HUES48 (cell line): Measurements from ENCODE around the gene PCDHB6.
"Not testable (repeated sequence)": the region's sequence is repeated elsewhere in the genome, so short reads cannot be mapped to it uniquely, and the experiment has no call there.

Source experiments
- H3K27ac ChIP-seq: one replicate; pipeline ENCODE4 v1.7.0; 2013; ENCODE audit warnings: low read depth, low read length, inconsistent platforms
- H3K27me3 ChIP-seq: 2 replicates; pipeline ENCODE4 v1.6.1; 2013; ENCODE audit warnings: mild to moderate bottlenecking, low read length; ENCODE audit not compliant: control insufficient read depth, insufficient read depth
- H3K36me3 ChIP-seq: 2 replicates; pipeline ENCODE4 v1.6.1; 2013; ENCODE audit warnings: low read length; ENCODE audit not compliant: control insufficient read depth, insufficient read depth
- H3K4me1 ChIP-seq: 2 replicates; pipeline ENCODE4 v1.6.1; 2013; ENCODE audit warnings: mild to moderate bottlenecking, low read length; ENCODE audit not compliant: control insufficient read depth, insufficient read depth
- H3K4me3 ChIP-seq: 2 replicates; pipeline ENCODE4 v1.5.1; 2013; ENCODE audit warnings: mild to moderate bottlenecking, low read depth, low read length
- H3K9ac ChIP-seq: 2 replicates; pipeline ENCODE4 v1.6.1; 2013; ENCODE audit warnings: mild to moderate bottlenecking, low read depth, low read length, moderate library complexity
- H3K9me3 ChIP-seq: 2 replicates; pipeline ENCODE4 v1.6.1; 2013; ENCODE audit warnings: low read length; ENCODE audit not compliant: control insufficient read depth, insufficient read depth

Gene PCDHB6

GRCh38 chr5:141172381-141173204, 22.7 kb downstream of the PCDHB6 start, which contains the start of gene PCDHB7:
Gene PCDHB7, plus strand, starts transcription at chr5:141172644. Its CDS starts 192 bp downstream, at chr5:141172836.
- H3K27me3 ChIP-seq: no peaks in the 10 kb centered on the region
- no peak within 1 kb of the TSS for H3K4me3 ChIP-seq
- no peak within 1 kb of the TSS for H3K27ac ChIP-seq
- no peaks in the 10 kb centered on the region for H3K4me1 ChIP-seq
- H3K9me3 ChIP-seq: peaks cover 6% of the 10 kb centered on the region
- no peak within 1 kb of the TSS for H3K9ac ChIP-seq
- no peaks in the 10 kb centered on the region for H3K36me3 ChIP-seq

GRCh38 chr5:141174291-141175104, 24.6 kb downstream of the PCDHB6 start:
- H3K27ac ChIP-seq, H3K4me1 ChIP-seq, H3K27me3 ChIP-seq, H3K4me3 ChIP-seq, H3K9ac ChIP-seq, H3K36me3 ChIP-seq: not testable (repeated sequence)
- peaks cover 14% of the 10 kb centered on the region for H3K9me3 ChIP-seq

GRCh38 chr5:141175933-141176332, 26.1 kb downstream of the PCDHB6 start:
- Histone ChIP-seq H3K9ac (no peak overlapping the region), H3K4me3 (no peak overlapping the region), H3K4me1 (no peaks in the 10 kb centered on the region), H3K27me3 (no peaks in the 10 kb centered on the region), H3K36me3 (no peaks in the 10 kb centered on the region), H3K27ac (no peak overlapping the region), H3K9me3 (peaks cover 14% of the 10 kb centered on the region)

GRCh38 chr5:141177577-141178191, 27.8 kb downstream of the PCDHB6 start, which contains the start of gene PCDHB8:
Gene PCDHB8, plus strand, starts transcription at chr5:141177790. Its CDS starts 245 bp downstream, at chr5:141178035.
- peaks cover 14% of the 10 kb centered on the region for H3K9me3 ChIP-seq
- H3K27ac ChIP-seq, H3K36me3 ChIP-seq, H3K4me1 ChIP-seq, H3K4me3 ChIP-seq, H3K27me3 ChIP-seq, H3K9ac ChIP-seq: not testable (repeated sequence)

GRCh38 chr5:141179371-141179770, 29.5 kb downstream of the PCDHB6 start:
- not testable (repeated sequence) for H3K36me3 ChIP-seq, H3K4me3 ChIP-seq, H3K27ac ChIP-seq, H3K9ac ChIP-seq, H3K4me1 ChIP-seq, H3K27me3 ChIP-seq
- peaks cover 17% of the 10 kb centered on the region for H3K9me3 ChIP-seq

GRCh38 chr5:141179876-141180275, 30.0 kb downstream of the PCDHB6 start:
- H3K27me3 ChIP-seq, H3K4me1 ChIP-seq, H3K4me3 ChIP-seq, H3K9ac ChIP-seq, H3K36me3 ChIP-seq, H3K27ac ChIP-seq: not testable (repeated sequence)
- peaks cover 14% of the 10 kb centered on the region for H3K9me3 ChIP-seq

- H3K4me3 ChIP-seq: no peak overlapping the region
- no peaks in the 10 kb centered on the region for H3K27me3 ChIP-seq
- no peak overlapping the region for H3K27ac ChIP-seq
- H3K9me3 ChIP-seq: peaks cover 11% of the 10 kb centered on the region; the same call in 1 of the 2 replicates
- no peaks in the 10 kb centered on the region for H3K4me1 ChIP-seq
- H3K36me3 ChIP-seq: no peaks in the 10 kb centered on the region
- no peak overlapping the region for H3K9ac ChIP-seq
These were observed 30.5 kb downstream of the PCDHB6 start for GRCh38 chr5:141180313-141180712.

- no peak within 1 kb of the TSS for H3K27ac ChIP-seq
- H3K9me3 ChIP-seq: peaks cover 11% of the 10 kb centered on the region; the same call in 1 of the 2 replicates
- H3K4me1 ChIP-seq: 0 out of 2 replicates have a peak, but pooled peaks cover 2% of the 10 kb centered on the region
- peak within 1 kb of the TSS; percentile 42; the same call in 1 of the 2 replicates for H3K4me3 ChIP-seq
- no peaks in the 10 kb centered on the region for H3K36me3 ChIP-seq
- no peak within 1 kb of the TSS for H3K9ac ChIP-seq
- H3K27me3 ChIP-seq: no peaks in the 10 kb centered on the region
These were observed 32.4 kb downstream of the PCDHB6 start, which contains the start of gene PCDHB16 for GRCh38 chr5:141182248-141182647. Gene PCDHB16, plus strand, starts transcription at chr5:141182387. Its CDS starts 173 bp downstream, at chr5:141182560.

GRCh38 chr5:141184117-141184855, 34.4 kb downstream of the PCDHB6 start:
- not testable (repeated sequence) for H3K27me3 ChIP-seq, H3K36me3 ChIP-seq, H3K4me3 ChIP-seq, H3K9ac ChIP-seq, H3K27ac ChIP-seq, H3K9me3 ChIP-seq, H3K4me1 ChIP-seq

- Histone ChIP-seq H3K4me3 (peak within 1 kb of the TSS; percentile 41), H3K9me3 (peaks cover 3% of the 10 kb centered on the region; the same call in 1 of the 2 replicates), H3K9ac (no peak within 1 kb of the TSS), H3K27me3 (no peaks in the 10 kb centered on the region), H3K27ac (no peak within 1 kb of the TSS), H3K36me3 (no peaks in the 10 kb centered on the region), H3K4me1 (0 out of 2 replicates have a peak, but pooled peaks cover 2% of the 10 kb centered on the region)
These were observed 37.1 kb downstream of the PCDHB6 start, which contains the start of gene PCDHB9 for GRCh38 chr5:141186897-141187512. Gene PCDHB9, plus strand, starts transcription at chr5:141187161. Its CDS starts 158 bp downstream, at chr5:141187319.
